OCI-LY7 (cell line): ENCODE measurements around the gene ABLIM1. TPM values are rescaled to one million over a fixed set of nuclear protein-coding genes. Genes with fewer than 3 reads are reported as not detected.

Experiments
- BruUV-seq: library from RNA; stranded (reverse); fragments of 400-500 nt; replicated peaks from 2 replicates; lab custom pipeline; 2021; lab: Mats Ljungman, UMichigan
- CTCF ChIA-PET: fragments of 300-600 bp; sonication (Branson Sonifier 250); formaldehyde crosslinking; loops from one replicate; lab custom pipeline; 2022; ENCODE audit warnings: antibody characterized with exemption; ENCODE audit not compliant: unreplicated experiment; lab: Charles Lee
- POLR2A ChIA-PET: fragments of 300-600 bp; sonication (Branson Sonifier 250); formaldehyde crosslinking; loops from one replicate; lab custom pipeline; 2022; ENCODE audit warnings: antibody characterized with exemption; lab: Charles Lee
- DNase-seq: peaks from one replicate; pipeline ENCODE4 v3.0.0-alpha.2; 2015; ENCODE audit warnings: low spot score
- H2AFZ ChIP-seq: fragments of 200-600 bp; sonication (generic), shearing (Covaris generic); 2 replicates; pipeline ENCODE4 v1.6.1; 2014; ENCODE audit warnings: mild to moderate bottlenecking, antibody characterized with exemption, low read length, moderate library complexity
- H3K27ac ChIP-seq: fragments of 200-600 bp; sonication (generic); 2 replicates; pipeline ENCODE4 v1.5.1; 2014; ENCODE audit warnings: mixed run types, low read depth, mild to moderate bottlenecking, moderate library complexity, low read length, inconsistent platforms; ENCODE audit not compliant: poor library complexity, severe bottlenecking
- H3K36me3 ChIP-seq: fragments of 200-600 bp; sonication (generic); 2 replicates; pipeline ENCODE4 v1.6.1; 2014; ENCODE audit warnings: mild to moderate bottlenecking, antibody characterized with exemption, low read length, moderate library complexity, mixed read lengths; ENCODE audit not compliant: insufficient read depth
- H3K4me1 ChIP-seq: fragments of 200-600 bp; sonication (generic); 2 replicates; pipeline ENCODE4 v1.5.1; 2014; ENCODE audit warnings: mild to moderate bottlenecking, low read length; ENCODE audit not compliant: insufficient read depth, poor library complexity, severe bottlenecking
- H3K4me2 ChIP-seq: fragments of 200-600 bp; sonication (generic); 2 replicates; pipeline ENCODE4 v1.6.1; 2014; ENCODE audit warnings: mild to moderate bottlenecking, low read length
- H3K4me3 ChIP-seq: fragments of 200-600 bp; sonication (generic); 2 replicates; pipeline ENCODE4 v1.5.1; 2014; ENCODE audit warnings: mild to moderate bottlenecking, low read depth, low read length; ENCODE audit not compliant: poor library complexity, severe bottlenecking
- H3K79me2 ChIP-seq: fragments of 200-600 bp; sonication (generic); 2 replicates; pipeline ENCODE4 v1.6.1; 2016; ENCODE audit warnings: low read depth, mild to moderate bottlenecking, low read length, moderate library complexity, mixed read lengths; ENCODE audit not compliant: insufficient read depth
- H3K9me2 ChIP-seq: fragments of 200-600 bp; sonication (generic); 2 replicates; pipeline ENCODE4 v1.6.1; 2016; ENCODE audit warnings: mild to moderate bottlenecking, low read length, mixed read lengths; ENCODE audit not compliant: insufficient read depth
- H3K9me3 ChIP-seq: fragments of 200-600 bp; sonication (generic); 2 replicates; pipeline ENCODE4 v1.6.1; 2014; ENCODE audit warnings: mild to moderate bottlenecking, mixed run types, low read length, mixed read lengths
- H4K20me1 ChIP-seq: fragments of 200-600 bp; sonication (generic); 2 replicates; pipeline ENCODE4 v1.6.1; 2014; ENCODE audit warnings: mild to moderate bottlenecking, antibody characterized with exemption, low read length, moderate library complexity, mixed read lengths; ENCODE audit not compliant: insufficient read depth
- EZH2phosphoT487 ChIP-seq: fragments of 200-600 bp; sonication (generic); IDR thresholded peaks from 2 replicates; pipeline ENCODE4 v1.6.1; 2018; ENCODE audit warnings: low read depth, borderline replicate concordance, mild to moderate bottlenecking, mixed run types, antibody characterized with exemption, low read length, moderate library complexity, mixed read lengths
- intact Hi-C: fragments of 100-400 bp; cut with micrococcal nuclease; formaldehyde crosslinking; loops from one replicate; pipeline ENCODE4 v1.10.0; 2022; ENCODE audit not compliant: unreplicated experiment
- total RNA-seq, 2 experiments: library from RNA; depleted of rRNA in 1 of 2; stranded (reverse); fragments of >200 nt in 1 of 2; shearing (Covaris generic) in 1 of 2; gene quantifications; 2 replicates each; pipeline ENCODE4 v1.2.3, GENCODE V29; 2014 to 2022
- TF ChIP-seq, protein P1 (sequence below): fragments of 200-600 bp; sonication (generic); conservative IDR thresholded peaks from 2 replicates; pipeline ENCODE4 v1.5.1; 2014; ENCODE audit warnings: mild to moderate bottlenecking, antibody characterized with exemption, low read length, moderate library complexity, mixed read lengths

Gene ABLIM1
- total RNA-seq, 2 experiments from 2014 or later = 94.2 to 268 TPM

DNA sequence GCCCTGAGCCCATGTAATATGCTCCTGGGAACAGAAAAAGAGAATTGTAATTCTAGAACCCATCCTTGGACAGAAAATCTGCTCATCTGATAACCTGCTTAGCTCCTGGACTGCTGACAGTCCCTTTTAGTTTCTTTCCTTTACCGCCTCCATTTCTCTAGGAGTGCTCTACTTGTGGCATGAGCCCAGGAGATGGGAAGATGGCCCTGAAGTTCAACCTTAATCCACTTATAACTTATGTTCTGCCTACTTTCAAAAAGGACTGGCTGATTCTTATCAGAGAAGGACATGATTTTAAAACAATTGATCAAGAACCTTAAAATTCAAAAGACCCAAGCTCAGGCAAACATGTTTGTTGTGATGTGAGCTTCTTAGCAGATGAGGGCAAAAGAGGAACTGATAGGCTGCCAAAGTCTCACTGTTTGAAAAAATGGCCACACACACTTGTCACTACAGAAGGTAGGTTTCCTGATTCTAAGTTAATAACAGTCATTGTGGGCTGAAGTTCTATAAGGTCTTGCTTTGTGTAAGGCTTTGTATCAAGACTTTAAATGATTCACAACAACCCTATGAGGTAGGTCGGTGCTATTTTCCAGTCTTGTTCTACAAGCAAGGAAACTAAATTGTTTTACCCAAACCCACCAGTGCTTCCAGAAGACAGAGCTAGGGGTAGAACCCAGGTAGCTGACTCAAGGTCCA, 159.5 kb downstream of the ABLIM1 start:
- Histone ChIP-seq H2AFZ (peak overlapping the region; percentile 14; the same call in 1 of the 2 replicates), H3K9me3 (no peaks in the 10 kb centered on the region), H3K4me3 (peak overlapping the region; percentile 59), H4K20me1 (no peaks in the 10 kb centered on the region), H3K4me1 (peaks cover 93% of the 10 kb centered on the region), H3K79me2 (peaks cover 87% of the 10 kb centered on the region), H3K27ac (peak overlapping the region; percentile 97), H3K9me2 (no peaks in the 10 kb centered on the region), H3K36me3 (peaks cover 41% of the 10 kb centered on the region), H3K4me2 (peak overlapping the region; percentile 82)
- intact Hi-C loops = loop anchor here (1.0 to 10.0 kb wide), 4 partner anchors 27 to 326 kb away; partner anchors contain the start of gene FHIP2A
- BruUV-seq = no TSS peak
- ChIA-PET CTCF (interaction anchor here (1.4 to 2.9 kb wide), 2 partner anchors 25 to 49 kb away, joined by 3 to 14 read pairs; no protein-coding TSS in a partner anchor), POLR2A (interaction anchor here (0.5 to 17.5 kb wide), 9 partner anchors 8 to 195 kb away, joined by 3 to 464 read pairs (median 4); no protein-coding TSS in a partner anchor)
- TF ChIP-seq, protein P1, sequence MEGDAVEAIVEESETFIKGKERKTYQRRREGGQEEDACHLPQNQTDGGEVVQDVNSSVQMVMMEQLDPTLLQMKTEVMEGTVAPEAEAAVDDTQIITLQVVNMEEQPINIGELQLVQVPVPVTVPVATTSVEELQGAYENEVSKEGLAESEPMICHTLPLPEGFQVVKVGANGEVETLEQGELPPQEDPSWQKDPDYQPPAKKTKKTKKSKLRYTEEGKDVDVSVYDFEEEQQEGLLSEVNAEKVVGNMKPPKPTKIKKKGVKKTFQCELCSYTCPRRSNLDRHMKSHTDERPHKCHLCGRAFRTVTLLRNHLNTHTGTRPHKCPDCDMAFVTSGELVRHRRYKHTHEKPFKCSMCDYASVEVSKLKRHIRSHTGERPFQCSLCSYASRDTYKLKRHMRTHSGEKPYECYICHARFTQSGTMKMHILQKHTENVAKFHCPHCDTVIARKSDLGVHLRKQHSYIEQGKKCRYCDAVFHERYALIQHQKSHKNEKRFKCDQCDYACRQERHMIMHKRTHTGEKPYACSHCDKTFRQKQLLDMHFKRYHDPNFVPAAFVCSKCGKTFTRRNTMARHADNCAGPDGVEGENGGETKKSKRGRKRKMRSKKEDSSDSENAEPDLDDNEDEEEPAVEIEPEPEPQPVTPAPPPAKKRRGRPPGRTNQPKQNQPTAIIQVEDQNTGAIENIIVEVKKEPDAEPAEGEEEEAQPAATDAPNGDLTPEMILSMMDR = no peak
- TF ChIP-seq EZH2phosphoT487 = no peak
- peak; percentile 78 for DNase-seq

DNA sequence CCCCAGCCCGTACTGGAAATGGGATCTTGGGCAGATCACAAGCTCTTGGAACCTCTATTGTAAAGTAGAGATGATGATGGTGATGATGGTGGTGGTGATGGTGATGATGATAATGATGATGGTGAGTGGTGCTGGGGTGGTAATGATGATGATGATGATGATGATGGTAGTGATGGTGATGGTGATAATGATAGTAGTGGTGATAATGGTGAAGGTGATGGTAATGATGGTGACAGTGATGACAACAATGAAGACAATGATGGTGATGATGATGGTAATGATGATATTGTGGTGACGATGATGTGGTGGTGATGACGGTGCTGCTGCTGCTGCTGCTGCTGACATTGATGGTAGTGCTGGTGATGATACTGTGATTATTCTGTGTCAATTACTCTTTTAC, 162.8 kb downstream of the ABLIM1 start:
- Histone ChIP-seq H3K36me3 (peaks cover 30% of the 10 kb centered on the region), H4K20me1 (no peaks in the 10 kb centered on the region), H3K4me1 (peaks cover 94% of the 10 kb centered on the region), H3K4me2 (peak overlapping the region; percentile 81), H3K9me2 (no peaks in the 10 kb centered on the region), H3K27ac (peak overlapping the region; percentile 97), H3K9me3 (no peaks in the 10 kb centered on the region), H3K4me3 (peak overlapping the region; percentile 25), H2AFZ (no peak overlapping the region), H3K79me2 (peaks cover 87% of the 10 kb centered on the region)
- no TSS peak for BruUV-seq
- no peak for DNase-seq
- intact Hi-C loops = loop anchor here (10.0 kb wide), 1 partner anchor 329 kb away; the partner anchor contains the start of gene FHIP2A
- ChIA-PET POLR2A (interaction anchor here (1.1 to 17.5 kb wide), 4 partner anchors 20 to 47 kb away, joined by 3 to 464 read pairs (median 58); no protein-coding TSS in a partner anchor), CTCF (no interaction called here)
- TF ChIP-seq EZH2phosphoT487 = no peak
- TF ChIP-seq, protein P1 = no peak
